GM21528 (cell line): ENCODE measurements around the gene PRKAG2.
"Not testable (repeated sequence)": the region's sequence is repeated elsewhere in the genome, so short reads cannot be mapped to it uniquely, and the experiment has no call there.

ENCODE experiments used
- ATAC-seq: cut with Tn5 transposase; IDR thresholded peaks from one replicate; pipeline ENCODE4 v1.9.1; 2021; ENCODE audit warnings: mild to moderate bottlenecking, moderate library complexity; ENCODE audit not compliant: unreplicated experiment, low FRiP score

Gene PRKAG2

GRCh38 chr7:151852486-151853396 lies 24.2 kb downstream of the PRKAG2 start:
- no peak for ATAC-seq

GRCh38 chr7:151851782-151852181 lies 25.1 kb downstream of the PRKAG2 start:
- no peak for ATAC-seq

- peak; percentile 51 for ATAC-seq
Measured at GRCh38 chr7:151851145-151851751, 25.7 kb downstream of the PRKAG2 start.

GRCh38 chr7:151850491-151851124 lies 26.3 kb downstream of the PRKAG2 start:
- no peak for ATAC-seq

- ATAC-seq = no peak
Measured at GRCh38 chr7:151849879-151850260, 27.0 kb downstream of the PRKAG2 start.

GRCh38 chr7:151849008-151849878 lies 27.7 kb downstream of the PRKAG2 start:
- ATAC-seq = no peak

GRCh38 chr7:151847681-151848081 lies 29.2 kb downstream of the PRKAG2 start:
- ATAC-seq = no peak

GRCh38 chr7:151847136-151847535 lies 29.8 kb downstream of the PRKAG2 start:
- ATAC-seq = no peak

GRCh38 chr7:151845412-151846205 lies 31.3 kb downstream of the PRKAG2 start:
- no peak for ATAC-seq

- ATAC-seq = no peak
Measured at GRCh38 chr7:151844825-151845200, 32.1 kb downstream of the PRKAG2 start.

GRCh38 chr7:151844071-151844824 lies 32.7 kb downstream of the PRKAG2 start:
- no peak for ATAC-seq

GRCh38 chr7:151843181-151843580 lies 33.7 kb downstream of the PRKAG2 start:
- no peak for ATAC-seq

GRCh38 chr7:151841395-151842051 lies 35.4 kb downstream of the PRKAG2 start:
- ATAC-seq = not testable (repeated sequence)

- ATAC-seq = no peak
Measured at GRCh38 chr7:151840088-151840910, 36.6 kb downstream of the PRKAG2 start.

- ATAC-seq = peak; percentile 18
Measured at GRCh38 chr7:151839451-151839921, 37.4 kb downstream of the PRKAG2 start.

GRCh38 chr7:151838861-151839381 lies 38.0 kb downstream of the PRKAG2 start:
- ATAC-seq = peak; percentile 81

- ATAC-seq = no peak
Measured at GRCh38 chr7:151838072-151838471, 38.8 kb downstream of the PRKAG2 start.
